B cell (primary cell): ENCODE results near the gene ENO1. TPM values are rescaled to one million over a fixed set of nuclear protein-coding genes. Genes with fewer than 3 reads are reported as not detected.

Experiments used
- ATAC-seq: fragments of 200-7000 bp; cut with Tn5 transposase; one replicate; pipeline ENCODE4 v1.10.0; 2021; ENCODE audit warnings: low read depth, mild to moderate bottlenecking, moderate number of reproducible peaks, moderate library complexity
- CTCF ChIA-PET: fragments of 350-600 bp; sonication (Branson Sonifier 250); formaldehyde crosslinking; loops from one replicate; lab custom pipeline; 2021; ENCODE audit warnings: antibody characterized with exemption, inconsistent platforms; lab: Charles Lee
- POLR2A ChIA-PET: fragments of 350-600 bp; sonication (Branson Sonifier 250); formaldehyde crosslinking; loops from one replicate; lab custom pipeline; 2021; ENCODE audit warnings: antibody characterized with exemption; lab: Charles Lee
- DNase-seq: peaks from one replicate; pipeline ENCODE4 v3.0.0; 2013
- H2AFZ ChIP-seq: 2 replicates; pipeline ENCODE4 v1.6.1; 2012; ENCODE audit warnings: mild to moderate bottlenecking, low read depth, low read length; ENCODE audit not compliant: insufficient read depth, poor library complexity, severe bottlenecking
- H3K27ac ChIP-seq, 2 donors: 1 replicate in 1 of 2; 2 replicates in 1 of 2; pipeline ENCODE4 v1.5.1; 2012 to 2013; ENCODE audit warnings: low read length in 2 of 2, mild to moderate bottlenecking in 2 of 2, moderate library complexity in 1 of 2
- H3K27me3 ChIP-seq, 4 experiments: fragments of 200-600 bp in 1 of 4; sonication (generic) in 1 of 4; replicated peaks in 1 of 4; 1 replicate in 2 of 4; 2 replicates in 2 of 4; pipeline versions ENCODE4 v1.6.1 to v1.7.0; 2013 to 2016; ENCODE audit warnings: low read length in 3 of 4, mild to moderate bottlenecking in 2 of 4, mixed read lengths in 1 of 4, moderate library complexity in 1 of 4; ENCODE audit not compliant: insufficient read depth in 4 of 4, control insufficient read depth in 3 of 4; ENCODE audit errors: control extremely low read depth in 1 of 4
- H3K36me3 ChIP-seq, 2 experiments: replicated peaks in 1 of 2; 1 replicate in 1 of 2; 2 replicates in 1 of 2; pipeline versions ENCODE4 v1.6.1 to v1.7.1; 2013; ENCODE audit warnings: low read length in 1 of 2; ENCODE audit not compliant: insufficient read depth in 2 of 2, control insufficient read depth in 1 of 2; ENCODE audit errors: control extremely low read depth in 1 of 2, extremely low read depth in 1 of 2
- H3K4me1 ChIP-seq, 2 donors: fragments of 200-600 bp in 1 of 2; sonication (generic) in 1 of 2; 1 replicate in 1 of 2; 2 replicates in 1 of 2; pipeline versions ENCODE4 v1.5.1 to v1.6.1; 2013 to 2017; ENCODE audit warnings: low read length in 2 of 2; ENCODE audit not compliant: control insufficient read depth in 2 of 2, insufficient read depth in 2 of 2
- H3K4me2 ChIP-seq: replicated peaks from 2 replicates; pipeline ENCODE3; 2012; ENCODE audit warnings: mild to moderate bottlenecking, low read depth, low read length; ENCODE audit not compliant: poor library complexity, severe bottlenecking
- H3K4me3 ChIP-seq, 5 experiments: fragments of 200-600 bp in 1 of 5; sonication (generic) in 1 of 5; 1 replicate in 3 of 5; 2 replicates in 2 of 5; pipeline versions ENCODE4 v1.5.1 to v1.7.0; 2011 to 2016; ENCODE audit warnings: low read length in 4 of 5, mild to moderate bottlenecking in 4 of 5, low read depth in 2 of 5, control low read depth in 1 of 5, moderate library complexity in 1 of 5; ENCODE audit not compliant: insufficient read depth in 1 of 5; ENCODE audit errors: control extremely low read depth in 1 of 5, extremely low read depth in 1 of 5
- H3K79me2 ChIP-seq: fragments of 200-600 bp; sonication (generic); one replicate; pipeline ENCODE4 v1.6.0; 2016; ENCODE audit warnings: low read length; ENCODE audit not compliant: control insufficient read depth, insufficient read depth
- H3K9ac ChIP-seq: fragments of 200-600 bp; sonication (generic); 2 replicates; pipeline ENCODE4 v1.6.1; 2017; ENCODE audit warnings: mild to moderate bottlenecking, low read length, moderate library complexity
- H3K9me3 ChIP-seq, 3 donors: one replicate each; pipeline versions ENCODE4 v1.6.1 to v1.7.1; 2013; ENCODE audit warnings: low read length in 2 of 3; ENCODE audit not compliant: control insufficient read depth in 2 of 3, insufficient read depth in 1 of 3; ENCODE audit errors: control extremely low read depth in 1 of 3
- H4K20me1 ChIP-seq: 2 replicates; pipeline ENCODE4 v1.6.0; 2012; ENCODE audit warnings: mild to moderate bottlenecking, low read length; ENCODE audit not compliant: insufficient read depth, control insufficient read depth, poor library complexity, severe bottlenecking
- H3K27ac Mint-ChIP-seq: one replicate; pipeline ENCODE4 v1.8.0; 2021; ENCODE audit warnings: mixed read lengths
- H3K27me3 Mint-ChIP-seq: one replicate; pipeline ENCODE4 v1.8.0; 2021; ENCODE audit warnings: mixed read lengths
- H3K4me1 Mint-ChIP-seq: one replicate; pipeline ENCODE4 v1.8.0; 2021; ENCODE audit warnings: mixed read lengths
- H3K4me3 Mint-ChIP-seq: one replicate; pipeline ENCODE4 v1.8.0; 2021; ENCODE audit warnings: mixed read lengths
- H3K9me3 Mint-ChIP-seq: one replicate; pipeline ENCODE4 v1.8.0; 2022; ENCODE audit warnings: mixed read lengths; ENCODE audit not compliant: insufficient read depth
- CTCF ChIP-seq: fragments of 200-600 bp; IDR thresholded peaks from one replicate; pipeline ENCODE4 v1.8.0; 2022; ENCODE audit warnings: antibody characterized with exemption, mild to moderate bottlenecking
- EZH2 ChIP-seq: IDR thresholded peaks from 2 replicates; pipeline ENCODE4 v1.6.1; 2012; ENCODE audit warnings: borderline replicate concordance, low read depth, mild to moderate bottlenecking, moderate library complexity, low read length; ENCODE audit not compliant: insufficient read depth, poor library complexity, severe bottlenecking
- WGBS: methylation state at CpG from one replicate; pipeline ENCODE4 v1.1.5; 2013; ENCODE audit warnings: missing lambda C conversion rate; ENCODE audit not compliant: insufficient coverage; 5-methylcytosine and 5-hydroxymethylcytosine counted together
- intact Hi-C: fragments of 100-400 bp; cut with micrococcal nuclease; formaldehyde crosslinking; loops from one replicate; pipeline ENCODE4 v1.10.0; 2022
- polyA plus RNA-seq: library from polyadenylated mRNA; depleted of rRNA; stranded (reverse); fragments of >200 nt; gene quantifications from 2 replicates; pipeline ENCODE4 v1.2.3, GENCODE V29; 2012
- total RNA-seq, 2 donors: library from RNA; stranded (reverse); fragments of 120-200 nt in 1 of 2; gene quantifications; 1 replicate in 1 of 2; 2 replicates in 1 of 2; pipeline versions ENCODE4 v1.2.3 to v1.2.4, GENCODE V29; 2013 to 2022

Gene ENO1
- total and polyA plus RNA-seq, 2 donors (not counting 1 experiment from before 2014, with no cell fraction given) = 193 to 237 TPM

DNA sequence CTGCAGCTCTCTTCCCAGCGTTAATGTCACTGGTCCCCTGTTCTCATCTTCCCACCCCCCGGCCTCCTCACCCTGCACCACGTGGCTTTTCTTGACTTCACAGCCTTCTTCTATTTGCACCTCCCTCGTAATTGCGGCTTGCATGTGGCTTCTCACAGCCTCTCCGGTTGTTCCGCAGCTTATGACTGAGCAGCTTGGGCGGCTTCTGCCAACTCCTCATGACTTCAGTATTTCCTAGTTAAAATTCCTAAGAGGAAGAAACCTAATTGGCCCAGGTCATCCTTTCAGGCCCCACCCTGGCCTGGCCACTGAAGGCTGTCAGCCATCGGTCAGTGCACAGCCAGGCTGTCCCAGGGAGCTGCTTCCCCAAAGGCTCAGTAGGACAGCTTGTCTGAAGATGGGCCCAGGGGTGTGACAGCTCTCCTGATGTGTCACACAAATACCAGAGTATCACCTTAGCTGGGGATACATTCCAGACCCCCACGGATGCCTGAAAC, 52.5 kb downstream of the ENO1 start:
- WGBS = 93% methylated on average over 8 of the region's 10 CpGs
- ATAC-seq (no peak), DNase-seq (no peak)
- Mint-ChIP-seq H3K9me3 (no peaks in the 10 kb centered on the region), H3K27me3 (peaks cover 15% of the 10 kb centered on the region), H3K4me1 (peaks cover 9% of the 10 kb centered on the region), H3K4me3 (no peak overlapping the region), H3K27ac (no peak overlapping the region)
- Histone ChIP-seq H2AFZ (no peak overlapping the region), H3K4me3 (no peak overlapping the region), H3K27ac (no peak overlapping the region), H3K36me3 (no peaks in the 10 kb centered on the region), H3K9me3 (no peaks in the 10 kb centered on the region), H3K4me1 (peaks cover 8% of the 10 kb centered on the region in 2 donors), H3K4me2 (no peak overlapping the region), H3K27me3 (no peaks in the 10 kb centered on the region), H3K9ac (no peak overlapping the region), H4K20me1 (no peaks in the 10 kb centered on the region), H3K79me2 (no peaks in the 10 kb centered on the region)
- TF ChIP-seq CTCF (no peak), EZH2 (no peak)
- intact Hi-C loops = no loop called here
- POLR2A ChIA-PET = no interaction called here
- CTCF ChIA-PET = no interaction called here

DNA sequence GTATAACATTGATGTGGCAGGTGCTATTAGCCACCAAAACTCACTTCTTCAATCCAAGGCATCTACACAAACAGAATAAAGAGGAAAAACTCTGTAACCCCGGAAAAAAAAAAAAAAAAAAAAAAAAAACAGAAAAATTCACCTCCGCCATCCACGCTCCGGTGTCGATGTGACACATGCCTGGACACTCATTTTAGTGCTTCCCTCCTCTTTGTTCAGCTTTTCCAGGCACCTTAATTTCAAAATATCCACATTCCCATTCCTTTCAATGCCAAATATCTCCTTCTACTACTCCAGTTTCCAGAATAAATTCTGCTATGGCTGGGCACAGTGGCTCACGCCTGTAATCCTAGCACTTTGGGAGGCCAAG, 55.2 kb downstream of the ENO1 start:
- H3K4me3 Mint-ChIP-seq = no peak overlapping the region
- intact Hi-C loops = no loop called here
- H3K4me1 Mint-ChIP-seq = peaks cover 3% of the 10 kb centered on the region
- DNase-seq (no peak), ATAC-seq (no peak)
- H3K4me1 ChIP-seq = peaks cover 3 to 4% of the 10 kb centered on the region in 2 donors
- H3K27ac Mint-ChIP-seq = no peak overlapping the region
- H3K27me3 Mint-ChIP-seq = peaks cover 15% of the 10 kb centered on the region
- no peak overlapping the region for H3K9ac ChIP-seq
- no peak overlapping the region for H2AFZ ChIP-seq
- H3K4me2 ChIP-seq = no peak overlapping the region
- no peak overlapping the region for H3K4me3 ChIP-seq
- H3K36me3 ChIP-seq = no peaks in the 10 kb centered on the region
- no peaks in the 10 kb centered on the region for H3K79me2 ChIP-seq
- CTCF ChIA-PET = interaction anchor here (0.6 kb wide), 1 partner anchor 28 kb away, joined by 3 read pairs; no protein-coding TSS in a partner anchor
- H3K27ac ChIP-seq = no peak overlapping the region
- TF ChIP-seq CTCF (no peak), EZH2 (no peak)
- 97% methylated on average over 5 of the region's 6 CpGs for WGBS
- H4K20me1 ChIP-seq = no peaks in the 10 kb centered on the region
- H3K9me3 Mint-ChIP-seq = no peaks in the 10 kb centered on the region
- H3K27me3 ChIP-seq = no peaks in the 10 kb centered on the region
- POLR2A ChIA-PET = no interaction called here
- H3K9me3 ChIP-seq = no peaks in the 10 kb centered on the region
